ENCODE data around the gene TNFSF11.

TNFSF11 gene, protein sequence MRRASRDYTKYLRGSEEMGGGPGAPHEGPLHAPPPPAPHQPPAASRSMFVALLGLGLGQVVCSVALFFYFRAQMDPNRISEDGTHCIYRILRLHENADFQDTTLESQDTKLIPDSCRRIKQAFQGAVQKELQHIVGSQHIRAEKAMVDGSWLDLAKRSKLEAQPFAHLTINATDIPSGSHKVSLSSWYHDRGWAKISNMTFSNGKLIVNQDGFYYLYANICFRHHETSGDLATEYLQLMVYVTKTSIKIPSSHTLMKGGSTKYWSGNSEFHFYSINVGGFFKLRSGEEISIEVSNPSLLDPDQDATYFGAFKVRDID

DNA sequence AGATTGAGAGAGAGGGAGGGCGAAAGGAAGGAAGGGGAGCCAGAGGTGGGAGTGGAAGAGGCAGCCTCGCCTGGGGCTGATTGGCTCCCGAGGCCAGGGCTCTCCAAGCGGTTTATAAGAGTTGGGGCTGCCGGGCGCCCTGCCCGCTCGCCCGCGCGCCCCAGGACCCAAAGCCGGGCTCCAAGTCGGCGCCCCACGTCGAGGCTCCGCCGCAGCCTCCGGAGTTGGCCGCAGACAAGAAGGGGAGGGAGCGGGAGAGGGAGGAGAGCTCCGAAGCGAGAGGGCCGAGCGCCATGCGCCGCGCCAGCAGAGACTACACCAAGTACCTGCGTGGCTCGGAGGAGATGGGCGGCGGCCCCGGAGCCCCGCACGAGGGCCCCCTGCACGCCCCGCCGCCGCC is at the start of gene TNFSF11:
TSS of gene TNFSF11 (plus strand) at position 142 of the 400 bp plus-strand sequence. CDS start at position 294, 152 bp downstream.
- Mint-ChIP-seq H3K9me3 (ENCODE audit: low read depth) (no peaks in the 10 kb centered on the region), H3K4me3 (peak within 1 kb of the TSS; percentile 84), H3K36me3 (no peaks in the 10 kb centered on the region), H3K27ac (peak within 1 kb of the TSS; percentile 65), H3K4me1 (ENCODE audit: low read depth) (peaks cover 31% of the 10 kb centered on the region), H3K27me3 (peaks cover 2% of the 10 kb centered on the region)

DNA sequence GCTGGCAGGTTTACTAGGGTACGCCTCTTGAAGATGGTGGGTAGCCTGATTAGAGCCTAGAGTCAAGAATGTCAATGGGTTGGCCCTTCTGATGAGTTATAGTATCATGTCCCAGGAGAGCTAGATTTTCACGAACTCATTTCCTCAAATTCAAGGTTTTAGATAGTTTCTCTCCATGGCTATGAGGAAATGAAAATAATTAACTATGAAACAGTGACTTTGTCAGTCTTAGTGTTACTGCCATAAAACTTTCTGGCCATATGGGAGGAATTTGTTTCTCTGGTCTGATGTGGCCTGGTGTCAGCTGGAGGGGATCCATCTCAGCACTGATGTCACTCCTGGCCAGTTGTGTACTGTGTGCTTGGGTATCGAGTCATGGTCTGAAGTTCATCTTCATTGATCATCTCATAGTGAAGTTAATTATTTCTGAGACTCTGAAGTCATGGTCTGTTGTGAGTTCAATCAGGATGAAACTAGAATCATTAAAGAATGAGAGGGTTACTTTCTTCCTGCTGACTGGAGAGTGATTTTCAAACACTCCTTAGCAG is 49.4 kb upstream of the TNFSF11 start:
- H3K4me3 Mint-ChIP-seq = no peak overlapping the region
- no peaks in the 10 kb centered on the region for H3K27me3 Mint-ChIP-seq
- H3K36me3 Mint-ChIP-seq = no peaks in the 10 kb centered on the region
- H3K4me1 Mint-ChIP-seq (ENCODE audit: low read depth) = no peaks in the 10 kb centered on the region
- H3K9me3 Mint-ChIP-seq (ENCODE audit: low read depth) = no peaks in the 10 kb centered on the region
- H3K27ac Mint-ChIP-seq = no peak overlapping the region

DNA sequence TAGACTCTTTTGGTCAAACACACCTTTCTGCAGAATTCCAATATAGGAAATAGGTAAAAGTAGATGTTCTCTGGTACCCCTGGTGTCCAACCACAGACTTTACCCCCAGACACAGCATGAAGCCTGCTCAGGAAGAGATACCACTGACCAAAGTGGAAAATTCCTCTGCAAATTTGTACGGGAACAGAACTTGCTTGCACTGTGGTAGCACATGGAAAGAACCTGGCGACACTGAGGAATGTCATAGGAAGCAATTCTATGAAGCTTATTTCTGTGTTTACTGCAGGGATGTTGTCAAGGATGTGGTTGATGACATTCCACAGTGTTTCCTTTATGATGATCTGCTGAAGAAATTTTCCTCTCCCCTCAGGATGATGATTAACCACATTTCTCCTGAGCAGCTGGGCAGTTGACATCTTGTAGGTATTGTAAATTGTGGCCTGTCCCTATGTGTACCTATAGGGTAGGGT is 48.9 kb upstream of the TNFSF11 start:
- H3K9me3 Mint-ChIP-seq (ENCODE audit: low read depth) = no peaks in the 10 kb centered on the region
- no peaks in the 10 kb centered on the region for H3K27me3 Mint-ChIP-seq
- no peaks in the 10 kb centered on the region for H3K4me1 Mint-ChIP-seq (ENCODE audit: low read depth)
- no peak overlapping the region for H3K27ac Mint-ChIP-seq
- no peak overlapping the region for H3K4me3 Mint-ChIP-seq
- H3K36me3 Mint-ChIP-seq = no peaks in the 10 kb centered on the region

DNA sequence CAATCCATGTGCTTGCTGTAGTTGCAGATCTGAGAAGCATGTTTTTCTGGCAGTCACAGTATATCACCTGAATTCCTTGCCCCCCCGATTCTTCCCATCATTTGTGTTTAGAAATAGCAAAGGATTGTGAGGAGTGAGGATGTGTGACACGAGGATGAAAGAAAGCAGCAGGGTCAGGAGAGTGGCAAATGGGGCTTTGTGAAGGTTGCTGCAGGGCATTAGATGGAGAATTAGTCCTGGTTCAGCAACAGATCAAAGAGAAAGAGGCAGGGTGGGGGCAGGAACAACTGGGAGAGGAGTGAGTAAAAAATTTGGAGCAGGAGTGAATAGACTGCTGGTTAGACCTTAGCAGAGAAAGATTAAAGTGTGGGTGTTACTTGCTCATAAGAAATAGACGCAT is 47.7 kb upstream of the TNFSF11 start:
- Mint-ChIP-seq H3K27me3 (no peaks in the 10 kb centered on the region), H3K27ac (no peak overlapping the region), H3K9me3 (ENCODE audit: low read depth) (no peaks in the 10 kb centered on the region), H3K4me3 (no peak overlapping the region), H3K36me3 (no peaks in the 10 kb centered on the region), H3K4me1 (ENCODE audit: low read depth) (peaks cover 7% of the 10 kb centered on the region)

DNA sequence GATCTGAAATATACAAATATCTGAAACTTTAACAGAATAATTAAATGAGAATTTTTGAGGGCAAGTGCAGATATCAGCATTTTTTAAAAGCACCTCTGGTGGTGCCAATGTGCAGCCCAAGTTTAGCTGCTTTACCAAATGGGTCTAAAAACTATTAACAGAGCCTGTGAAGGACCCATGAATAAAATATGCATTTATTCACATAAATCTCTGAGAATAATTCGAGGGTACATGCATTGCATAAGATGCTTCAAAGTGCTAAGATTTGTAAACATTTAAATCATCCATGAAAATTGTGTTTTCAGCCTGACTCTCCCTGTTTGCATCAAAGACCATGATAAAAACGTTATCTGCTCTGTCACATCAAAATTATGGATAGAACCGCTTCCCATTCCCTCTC is 47.1 kb upstream of the TNFSF11 start:
- Mint-ChIP-seq H3K4me1 (ENCODE audit: low read depth) (peaks cover 7% of the 10 kb centered on the region), H3K27me3 (no peaks in the 10 kb centered on the region), H3K4me3 (no peak overlapping the region), H3K27ac (no peak overlapping the region), H3K36me3 (no peaks in the 10 kb centered on the region), H3K9me3 (ENCODE audit: low read depth) (no peaks in the 10 kb centered on the region)

DNA sequence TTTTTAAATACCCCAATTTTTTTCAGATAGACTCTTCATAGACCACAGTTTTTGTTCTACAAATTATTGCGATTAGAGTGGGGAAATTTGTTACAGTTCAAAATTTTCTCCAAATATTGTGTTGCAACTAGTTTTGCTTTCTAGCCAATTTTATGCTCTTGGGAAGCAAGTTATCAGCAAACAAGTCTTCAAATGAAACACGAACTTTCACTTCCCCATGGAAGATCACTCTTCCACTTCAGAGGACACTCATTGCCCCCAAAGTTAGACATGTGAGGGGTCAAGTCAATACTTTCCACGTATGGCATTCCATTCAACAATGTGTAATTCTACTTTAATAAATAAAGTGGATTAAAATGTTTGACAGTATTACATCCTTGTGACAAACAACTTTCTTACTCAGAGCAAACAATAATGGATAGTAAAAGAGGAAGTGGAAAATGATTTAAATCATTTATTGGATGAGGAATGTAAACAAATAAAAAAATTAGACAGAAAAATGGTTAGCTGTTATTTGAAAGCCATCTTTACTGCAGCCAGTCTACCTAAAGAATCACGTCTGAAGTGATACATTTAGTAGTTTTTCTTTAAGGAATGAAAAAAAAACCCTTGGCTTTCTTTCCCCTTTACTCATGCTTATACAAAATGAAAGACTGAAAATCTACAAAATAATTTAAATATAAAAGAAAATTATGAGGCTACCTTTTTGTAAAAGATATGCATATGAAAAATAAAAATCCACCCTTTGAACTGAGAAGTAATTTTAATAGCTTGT is 41.2 kb upstream of the TNFSF11 start:
- H3K4me1 Mint-ChIP-seq (ENCODE audit: low read depth) = peaks cover 7% of the 10 kb centered on the region
- H3K4me3 Mint-ChIP-seq = no peak overlapping the region
- H3K27ac Mint-ChIP-seq = no peak overlapping the region
- H3K9me3 Mint-ChIP-seq (ENCODE audit: low read depth) = no peaks in the 10 kb centered on the region
- H3K36me3 Mint-ChIP-seq = no peaks in the 10 kb centered on the region
- H3K27me3 Mint-ChIP-seq = no peaks in the 10 kb centered on the region

DNA sequence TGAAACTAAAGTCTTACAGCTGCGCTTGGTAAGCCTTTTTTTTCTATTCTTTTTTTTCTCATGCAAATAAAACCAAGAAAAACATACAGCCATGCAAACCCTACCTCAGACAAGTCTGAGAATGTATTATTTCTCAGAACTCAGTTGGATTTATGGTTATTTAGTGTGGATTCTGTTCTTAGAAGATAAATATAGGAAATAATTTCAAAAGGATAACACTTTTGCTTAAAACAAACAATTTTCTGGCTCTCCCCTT is 40.7 kb upstream of the TNFSF11 start:
- Mint-ChIP-seq H3K27me3 (no peaks in the 10 kb centered on the region), H3K4me3 (no peak overlapping the region), H3K4me1 (ENCODE audit: low read depth) (peaks cover 7% of the 10 kb centered on the region), H3K36me3 (no peaks in the 10 kb centered on the region), H3K27ac (no peak overlapping the region), H3K9me3 (ENCODE audit: low read depth) (no peaks in the 10 kb centered on the region)

DNA sequence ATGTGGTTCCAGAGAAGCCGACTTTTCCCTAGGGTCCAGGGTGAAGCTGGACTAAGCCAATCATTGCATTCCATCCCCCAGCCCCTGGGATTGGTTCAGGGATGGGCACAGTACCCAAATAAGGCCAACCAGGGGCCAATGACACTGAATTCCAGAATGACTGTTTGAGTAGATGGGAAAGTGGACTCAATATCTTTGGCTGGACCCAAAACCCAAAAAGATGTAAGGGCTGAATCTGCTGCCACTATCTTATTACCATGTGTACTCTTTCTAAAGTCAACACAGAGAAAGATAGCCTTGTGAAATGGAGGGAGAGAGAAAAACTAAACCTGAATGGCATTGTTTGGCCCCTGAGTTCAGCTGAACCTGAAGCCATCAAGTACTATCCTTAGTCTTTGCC is 39.2 kb upstream of the TNFSF11 start:
- no peaks in the 10 kb centered on the region for H3K36me3 Mint-ChIP-seq
- H3K27ac Mint-ChIP-seq = no peak overlapping the region
- H3K27me3 Mint-ChIP-seq = no peaks in the 10 kb centered on the region
- peaks cover 15% of the 10 kb centered on the region for H3K4me1 Mint-ChIP-seq (ENCODE audit: low read depth)
- no peaks in the 10 kb centered on the region for H3K9me3 Mint-ChIP-seq (ENCODE audit: low read depth)
- H3K4me3 Mint-ChIP-seq = no peak overlapping the region

GRCh38 chr13:42538996-42539395 is 35.0 kb upstream of the TNFSF11 start:
- no peaks in the 10 kb centered on the region for H3K9me3 Mint-ChIP-seq (ENCODE audit: low read depth)

DNA sequence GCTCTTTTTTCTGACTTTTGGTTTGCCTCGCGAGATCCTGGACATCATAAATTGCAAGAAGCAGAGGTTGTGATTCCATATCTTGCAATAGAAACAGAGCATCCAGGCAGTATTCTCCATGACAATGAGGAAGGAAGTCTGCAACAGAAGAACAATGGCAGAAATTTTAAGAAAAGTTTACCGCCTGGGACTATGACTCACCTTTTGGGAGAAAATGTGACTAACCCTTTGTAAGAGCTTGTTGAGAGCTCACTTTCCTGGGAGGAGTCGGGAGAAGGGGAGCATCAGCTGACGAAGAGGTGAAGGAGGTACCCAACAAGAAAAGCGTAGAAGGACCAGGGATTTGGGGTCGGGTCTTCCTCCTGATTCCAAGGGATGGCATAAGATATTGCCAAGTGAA is 34.3 kb upstream of the TNFSF11 start:
- Mint-ChIP-seq H3K27me3 (no peaks in the 10 kb centered on the region), H3K4me3 (no peak overlapping the region), H3K36me3 (no peaks in the 10 kb centered on the region), H3K4me1 (ENCODE audit: low read depth) (peaks cover 8% of the 10 kb centered on the region), H3K9me3 (ENCODE audit: low read depth) (no peaks in the 10 kb centered on the region), H3K27ac (no peak overlapping the region)

More at GRCh38 chr13:42538996-42539395, 35.0 kb upstream of the TNFSF11 start:
- peaks cover 8% of the 10 kb centered on the region for H3K4me1 Mint-ChIP-seq (ENCODE audit: low read depth)
- H3K27ac Mint-ChIP-seq = no peak overlapping the region
- H3K27me3 Mint-ChIP-seq = no peaks in the 10 kb centered on the region
- H3K36me3 Mint-ChIP-seq = no peaks in the 10 kb centered on the region
- H3K4me3 Mint-ChIP-seq = no peak overlapping the region

DNA sequence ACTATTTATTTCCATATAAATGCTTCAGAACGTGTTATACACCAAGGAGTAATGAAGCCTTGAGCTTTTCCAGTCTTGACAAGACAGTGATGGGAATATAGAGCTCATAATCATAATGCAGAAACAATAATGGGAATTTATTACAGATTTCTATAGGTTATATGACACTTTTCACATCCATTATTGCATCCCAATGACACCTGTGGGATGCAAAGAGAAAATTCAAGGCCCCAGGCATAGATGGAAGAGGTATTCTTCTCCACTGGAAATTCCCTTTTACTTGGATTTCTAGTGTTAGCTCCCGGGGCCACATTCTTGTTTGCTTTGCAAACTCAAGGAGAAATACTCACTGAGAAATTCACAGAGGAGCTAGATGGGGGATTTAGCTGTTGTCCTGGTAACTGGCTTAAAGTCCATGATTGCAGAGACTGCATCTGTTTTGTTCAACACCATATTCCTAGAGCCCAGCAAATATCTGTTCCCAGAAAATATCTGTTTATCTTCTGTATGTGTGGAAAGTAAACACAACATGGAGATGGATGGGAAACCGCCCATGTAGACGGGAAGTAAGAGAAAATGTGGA is 30.6 kb upstream of the TNFSF11 start:
- Mint-ChIP-seq H3K4me3 (no peak overlapping the region), H3K9me3 (ENCODE audit: low read depth) (no peaks in the 10 kb centered on the region), H3K36me3 (no peaks in the 10 kb centered on the region), H3K27me3 (no peaks in the 10 kb centered on the region), H3K4me1 (ENCODE audit: low read depth) (peaks cover 14% of the 10 kb centered on the region), H3K27ac (no peak overlapping the region)

DNA sequence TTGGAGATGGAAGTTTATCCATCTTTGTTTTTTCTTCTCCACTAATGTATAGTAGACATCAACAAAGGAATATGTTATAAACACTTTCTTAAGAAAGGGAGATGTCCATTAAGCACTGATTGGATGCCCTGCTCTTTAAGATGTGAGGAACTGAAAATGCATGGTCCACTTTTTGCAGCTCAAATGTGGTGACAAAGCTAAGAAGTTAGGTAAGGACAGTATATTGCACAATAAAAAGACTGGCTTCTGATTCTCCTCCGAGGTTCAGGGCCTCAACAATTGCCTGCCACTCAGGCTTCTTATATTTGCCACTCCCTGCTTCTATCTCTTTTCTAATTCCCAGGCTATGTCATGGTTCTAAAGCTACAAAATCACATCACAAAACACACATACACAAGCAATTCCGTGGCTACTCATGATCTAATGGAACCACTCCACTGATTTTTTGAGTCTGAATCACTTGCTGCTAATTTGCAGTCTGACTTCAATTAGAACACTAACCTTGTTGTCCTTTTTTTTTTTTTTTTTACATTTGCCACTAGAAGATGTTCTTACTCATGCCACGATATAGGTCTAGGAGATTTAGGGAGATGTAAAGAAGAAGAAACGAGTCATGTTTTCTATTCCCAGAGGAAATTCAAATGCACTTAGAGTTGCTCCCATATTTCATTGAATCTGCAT is 29.6 kb upstream of the TNFSF11 start:
- H3K36me3 Mint-ChIP-seq = no peaks in the 10 kb centered on the region
- no peaks in the 10 kb centered on the region for H3K9me3 Mint-ChIP-seq (ENCODE audit: low read depth)
- H3K27ac Mint-ChIP-seq = no peak overlapping the region
- H3K27me3 Mint-ChIP-seq = no peaks in the 10 kb centered on the region
- H3K4me3 Mint-ChIP-seq = no peak overlapping the region
- H3K4me1 Mint-ChIP-seq (ENCODE audit: low read depth) = peaks cover 14% of the 10 kb centered on the region

DNA sequence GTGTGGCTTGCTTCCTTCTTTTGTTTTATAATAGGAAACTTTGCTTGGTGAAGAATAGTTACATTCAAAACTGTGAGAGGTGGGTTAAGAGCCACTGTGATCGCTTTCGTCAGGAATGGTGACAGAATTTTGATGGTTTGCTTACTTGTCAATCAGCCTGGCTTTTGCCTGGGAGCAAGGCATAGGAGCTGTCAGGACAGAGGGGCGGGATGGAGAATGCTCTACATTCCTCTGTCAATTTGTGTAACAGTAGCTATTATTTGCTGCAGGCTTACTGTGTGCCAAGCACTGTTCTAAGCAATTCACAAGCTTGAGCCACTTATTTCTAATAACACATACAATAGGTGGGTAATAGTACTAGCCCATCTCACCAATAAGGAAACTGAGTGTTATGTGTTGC is 28.1 kb upstream of the TNFSF11 start:
- Mint-ChIP-seq H3K9me3 (ENCODE audit: low read depth) (peaks cover 3% of the 10 kb centered on the region), H3K4me1 (ENCODE audit: low read depth) (peaks cover 11% of the 10 kb centered on the region), H3K27ac (no peak overlapping the region), H3K27me3 (peaks cover 3% of the 10 kb centered on the region), H3K36me3 (no peaks in the 10 kb centered on the region), H3K4me3 (no peak overlapping the region)

DNA sequence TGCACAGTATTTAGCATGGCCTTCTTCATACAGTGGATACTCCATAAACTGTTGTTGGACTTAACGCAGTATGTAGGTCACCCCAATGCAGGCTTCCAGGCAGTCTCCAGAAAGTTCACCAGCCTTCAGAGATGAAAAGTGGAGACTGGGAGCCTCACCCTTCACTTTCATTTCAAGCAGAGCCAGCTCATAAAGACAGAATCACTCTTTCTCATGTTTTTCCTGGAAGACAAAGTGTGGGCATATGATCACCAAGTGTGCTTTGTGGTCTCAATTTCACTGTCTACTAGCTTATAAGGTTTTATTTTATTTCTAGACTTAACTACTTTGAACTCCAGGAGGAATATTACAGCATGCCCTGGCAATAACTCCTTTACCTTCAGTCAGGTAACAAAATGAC is 26.3 kb upstream of the TNFSF11 start:
- peak overlapping the region; percentile 3 for H3K27ac Mint-ChIP-seq
- peaks cover 3% of the 10 kb centered on the region for H3K9me3 Mint-ChIP-seq (ENCODE audit: low read depth)
- H3K27me3 Mint-ChIP-seq = peaks cover 3% of the 10 kb centered on the region
- H3K4me3 Mint-ChIP-seq = no peak overlapping the region
- no peaks in the 10 kb centered on the region for H3K36me3 Mint-ChIP-seq
- peaks cover 14% of the 10 kb centered on the region for H3K4me1 Mint-ChIP-seq (ENCODE audit: low read depth)

Data from activated naive CD8-positive, alpha-beta T cell (primary cell).